HEK293 (cell line): ENCODE results near the gene HLX.

ENCODE experiments used
- GLI2 ChIP-seq: fragments of 450-650 bp; formaldehyde crosslinking; IDR thresholded peaks from 2 replicates; pipeline ENCODE4; 2017; ENCODE audit warnings: missing biosample characterization, missing genetic modification characterization, low read depth, borderline replicate concordance
- GLIS1 ChIP-seq: fragments of 450-650 bp; formaldehyde crosslinking; IDR thresholded peaks from 2 replicates; pipeline ENCODE4 v1.5.1; 2016; ENCODE audit warnings: missing biosample characterization, missing genetic modification characterization
- GLIS2 ChIP-seq: fragments of 450-650 bp; formaldehyde crosslinking; IDR thresholded peaks from 2 replicates; pipeline ENCODE4 v1.5.1; 2016; ENCODE audit warnings: missing biosample characterization, missing genetic modification characterization
- OSR2 ChIP-seq: fragments of 450-650 bp; formaldehyde crosslinking; IDR thresholded peaks from 2 replicates; pipeline ENCODE4 v1.5.1; 2016; ENCODE audit warnings: missing biosample characterization, missing genetic modification characterization
- PRDM1 ChIP-seq: fragments of 450-650 bp; formaldehyde crosslinking; IDR thresholded peaks from 2 replicates; pipeline ENCODE4; 2016; ENCODE audit warnings: missing biosample characterization, missing genetic modification characterization
- SP2 ChIP-seq: fragments of 450-650 bp; formaldehyde crosslinking; IDR thresholded peaks from 2 replicates; pipeline ENCODE4 v1.5.1; 2016; ENCODE audit warnings: missing biosample characterization, missing genetic modification characterization
- SP7 ChIP-seq: fragments of 450-650 bp; formaldehyde crosslinking; IDR thresholded peaks from 2 replicates; pipeline ENCODE4 v1.5.1; 2016; ENCODE audit warnings: missing biosample characterization, missing genetic modification characterization
- ZIC2 ChIP-seq: fragments of 450-650 bp; formaldehyde crosslinking; IDR thresholded peaks from 2 replicates; pipeline ENCODE4 v1.5.1; 2016; ENCODE audit warnings: missing biosample characterization, missing genetic modification characterization
- ZNF121 ChIP-seq: fragments of 450-650 bp; formaldehyde crosslinking; IDR thresholded peaks from 2 replicates; pipeline ENCODE4 v1.5.1; 2016; ENCODE audit warnings: missing biosample characterization, missing genetic modification characterization
- ZNF140 ChIP-seq: fragments of 450-650 bp; formaldehyde crosslinking; IDR thresholded peaks from 2 replicates; pipeline ENCODE4 v1.5.1; 2016; ENCODE audit warnings: missing biosample characterization, missing genetic modification characterization
- ZNF157 ChIP-seq: fragments of 450-650 bp; formaldehyde crosslinking; IDR thresholded peaks from 2 replicates; pipeline ENCODE4 v1.5.1; 2016; ENCODE audit warnings: missing biosample characterization, missing genetic modification characterization
- ZNF221 ChIP-seq: fragments of 450-650 bp; formaldehyde crosslinking; IDR thresholded peaks from 2 replicates; pipeline ENCODE4 v1.5.1; 2017; ENCODE audit warnings: missing biosample characterization, missing genetic modification characterization, borderline replicate concordance
- ZNF311 ChIP-seq: fragments of 450-650 bp; formaldehyde crosslinking; IDR thresholded peaks from 2 replicates; pipeline ENCODE4 v1.5.1; 2017; ENCODE audit warnings: missing biosample characterization, missing genetic modification characterization, borderline replicate concordance
- ZNF610 ChIP-seq: fragments of 450-650 bp; formaldehyde crosslinking; IDR thresholded peaks from 2 replicates; pipeline ENCODE4 v1.5.1; 2016; ENCODE audit warnings: missing biosample characterization, missing genetic modification characterization, borderline replicate concordance
- ZNF654 ChIP-seq: fragments of 450-650 bp; formaldehyde crosslinking; IDR thresholded peaks from 2 replicates; pipeline ENCODE4 v1.5.1; 2016; ENCODE audit warnings: low read depth, missing biosample characterization, missing genetic modification characterization
- ZSCAN18 ChIP-seq: fragments of 450-650 bp; formaldehyde crosslinking; IDR thresholded peaks from 2 replicates; pipeline ENCODE4 v1.5.1; 2016; ENCODE audit warnings: missing biosample characterization, missing genetic modification characterization
- ZXDB ChIP-seq: fragments of 450-650 bp; formaldehyde crosslinking; IDR thresholded peaks from 2 replicates; pipeline ENCODE4 v1.5.1; 2016; ENCODE audit warnings: missing biosample characterization, missing genetic modification characterization
- TF ChIP-seq, protein P1 (sequence below): fragments of 450-650 bp; formaldehyde crosslinking; IDR thresholded peaks from 2 replicates; pipeline ENCODE4 v1.5.1; 2016; ENCODE audit warnings: missing biosample characterization, missing genetic modification characterization
- TF ChIP-seq, protein P2 (sequence below): fragments of 450-650 bp; formaldehyde crosslinking; IDR thresholded peaks from 2 replicates; pipeline ENCODE4 v1.5.1; 2016; ENCODE audit warnings: missing biosample characterization, missing genetic modification characterization
- TF ChIP-seq, protein P3 (sequence below): fragments of 450-650 bp; formaldehyde crosslinking; IDR thresholded peaks from 2 replicates; pipeline ENCODE4 v1.5.1; 2016; ENCODE audit warnings: missing biosample characterization, missing genetic modification characterization
- TF ChIP-seq, protein P4 (sequence below): fragments of 450-650 bp; formaldehyde crosslinking; IDR thresholded peaks from 2 replicates; pipeline ENCODE4 v1.5.1; 2017; ENCODE audit warnings: missing biosample characterization, missing genetic modification characterization
- TF ChIP-seq, protein P5 (sequence below): fragments of 450-650 bp; formaldehyde crosslinking; IDR thresholded peaks from 2 replicates; pipeline ENCODE4 v1.5.1; 2016; ENCODE audit warnings: missing biosample characterization, missing genetic modification characterization

The HLX gene

GRCh38 chr1:220927442-220927841, 48.2 kb downstream of the HLX start (continued):
- TF ChIP-seq, protein P1, sequence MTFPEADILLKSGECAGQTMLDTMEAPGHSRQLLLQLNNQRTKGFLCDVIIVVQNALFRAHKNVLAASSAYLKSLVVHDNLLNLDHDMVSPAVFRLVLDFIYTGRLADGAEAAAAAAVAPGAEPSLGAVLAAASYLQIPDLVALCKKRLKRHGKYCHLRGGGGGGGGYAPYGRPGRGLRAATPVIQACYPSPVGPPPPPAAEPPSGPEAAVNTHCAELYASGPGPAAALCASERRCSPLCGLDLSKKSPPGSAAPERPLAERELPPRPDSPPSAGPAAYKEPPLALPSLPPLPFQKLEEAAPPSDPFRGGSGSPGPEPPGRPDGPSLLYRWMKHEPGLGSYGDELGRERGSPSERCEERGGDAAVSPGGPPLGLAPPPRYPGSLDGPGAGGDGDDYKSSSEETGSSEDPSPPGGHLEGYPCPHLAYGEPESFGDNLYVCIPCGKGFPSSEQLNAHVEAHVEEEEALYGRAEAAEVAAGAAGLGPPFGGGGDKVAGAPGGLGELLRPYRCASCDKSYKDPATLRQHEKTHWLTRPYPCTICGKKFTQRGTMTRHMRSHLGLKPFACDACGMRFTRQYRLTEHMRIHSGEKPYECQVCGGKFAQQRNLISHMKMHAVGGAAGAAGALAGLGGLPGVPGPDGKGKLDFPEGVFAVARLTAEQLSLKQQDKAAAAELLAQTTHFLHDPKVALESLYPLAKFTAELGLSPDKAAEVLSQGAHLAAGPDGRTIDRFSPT (tag by site-specific recombination), result no peak
- TF ChIP-seq GLIS1, result 0 out of 2 replicates have a peak, but pooled peaks have one; percentile 6
- TF ChIP-seq, protein P2, sequence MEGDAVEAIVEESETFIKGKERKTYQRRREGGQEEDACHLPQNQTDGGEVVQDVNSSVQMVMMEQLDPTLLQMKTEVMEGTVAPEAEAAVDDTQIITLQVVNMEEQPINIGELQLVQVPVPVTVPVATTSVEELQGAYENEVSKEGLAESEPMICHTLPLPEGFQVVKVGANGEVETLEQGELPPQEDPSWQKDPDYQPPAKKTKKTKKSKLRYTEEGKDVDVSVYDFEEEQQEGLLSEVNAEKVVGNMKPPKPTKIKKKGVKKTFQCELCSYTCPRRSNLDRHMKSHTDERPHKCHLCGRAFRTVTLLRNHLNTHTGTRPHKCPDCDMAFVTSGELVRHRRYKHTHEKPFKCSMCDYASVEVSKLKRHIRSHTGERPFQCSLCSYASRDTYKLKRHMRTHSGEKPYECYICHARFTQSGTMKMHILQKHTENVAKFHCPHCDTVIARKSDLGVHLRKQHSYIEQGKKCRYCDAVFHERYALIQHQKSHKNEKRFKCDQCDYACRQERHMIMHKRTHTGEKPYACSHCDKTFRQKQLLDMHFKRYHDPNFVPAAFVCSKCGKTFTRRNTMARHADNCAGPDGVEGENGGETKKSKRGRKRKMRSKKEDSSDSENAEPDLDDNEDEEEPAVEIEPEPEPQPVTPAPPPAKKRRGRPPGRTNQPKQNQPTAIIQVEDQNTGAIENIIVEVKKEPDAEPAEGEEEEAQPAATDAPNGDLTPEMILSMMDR, result no peak
- TF ChIP-seq ZNF157, result no peak
- no peak for TF ChIP-seq ZNF610 (tag by site-specific recombination)
- TF ChIP-seq OSR2 (tag by site-specific recombination), result peak; percentile 49
- TF ChIP-seq GLI2, result no peak
- peak; percentile 52; the same call in 1 of the 2 replicates for TF ChIP-seq ZXDB (tag by site-specific recombination)
- TF ChIP-seq, protein P3, sequence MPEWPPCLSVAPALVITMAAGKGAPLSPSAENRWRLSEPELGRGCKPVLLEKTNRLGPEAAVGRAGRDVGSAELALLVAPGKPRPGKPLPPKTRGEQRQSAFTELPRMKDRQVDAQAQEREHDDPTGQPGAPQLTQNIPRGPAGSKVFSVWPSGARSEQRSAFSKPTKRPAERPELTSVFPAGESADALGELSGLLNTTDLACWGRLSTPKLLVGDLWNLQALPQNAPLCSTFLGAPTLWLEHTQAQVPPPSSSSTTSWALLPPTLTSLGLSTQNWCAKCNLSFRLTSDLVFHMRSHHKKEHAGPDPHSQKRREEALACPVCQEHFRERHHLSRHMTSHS, result 0 out of 2 replicates have a peak, but pooled peaks have one; percentile 25
- TF ChIP-seq GLIS2 (tag by site-specific recombination), result no peak
- TF ChIP-seq ZSCAN18 (tag by site-specific recombination), result no peak
- TF ChIP-seq PRDM1 (tag by site-specific recombination), result no peak
- TF ChIP-seq ZNF140, result no peak
- TF ChIP-seq, protein P4, sequence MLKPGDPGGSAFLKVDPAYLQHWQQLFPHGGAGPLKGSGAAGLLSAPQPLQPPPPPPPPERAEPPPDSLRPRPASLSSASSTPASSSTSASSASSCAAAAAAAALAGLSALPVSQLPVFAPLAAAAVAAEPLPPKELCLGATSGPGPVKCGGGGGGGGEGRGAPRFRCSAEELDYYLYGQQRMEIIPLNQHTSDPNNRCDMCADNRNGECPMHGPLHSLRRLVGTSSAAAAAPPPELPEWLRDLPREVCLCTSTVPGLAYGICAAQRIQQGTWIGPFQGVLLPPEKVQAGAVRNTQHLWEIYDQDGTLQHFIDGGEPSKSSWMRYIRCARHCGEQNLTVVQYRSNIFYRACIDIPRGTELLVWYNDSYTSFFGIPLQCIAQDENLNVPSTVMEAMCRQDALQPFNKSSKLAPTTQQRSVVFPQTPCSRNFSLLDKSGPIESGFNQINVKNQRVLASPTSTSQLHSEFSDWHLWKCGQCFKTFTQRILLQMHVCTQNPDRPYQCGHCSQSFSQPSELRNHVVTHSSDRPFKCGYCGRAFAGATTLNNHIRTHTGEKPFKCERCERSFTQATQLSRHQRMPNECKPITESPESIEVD (tag by site-specific recombination), result no peak
- no peak for TF ChIP-seq ZNF221
- TF ChIP-seq ZNF121, result no peak
- peak; percentile 76 for TF ChIP-seq ZIC2 (tag by site-specific recombination)
- TF ChIP-seq ZNF654 (tag by site-specific recombination), result no peak
- TF ChIP-seq SP2 (tag by site-specific recombination), result no peak
- peak; percentile 25; the same call in 1 of the 2 replicates for TF ChIP-seq SP7 (tag by site-specific recombination)
- no peak for TF ChIP-seq ZNF311 (tag by site-specific recombination)
- TF ChIP-seq, protein P5, sequence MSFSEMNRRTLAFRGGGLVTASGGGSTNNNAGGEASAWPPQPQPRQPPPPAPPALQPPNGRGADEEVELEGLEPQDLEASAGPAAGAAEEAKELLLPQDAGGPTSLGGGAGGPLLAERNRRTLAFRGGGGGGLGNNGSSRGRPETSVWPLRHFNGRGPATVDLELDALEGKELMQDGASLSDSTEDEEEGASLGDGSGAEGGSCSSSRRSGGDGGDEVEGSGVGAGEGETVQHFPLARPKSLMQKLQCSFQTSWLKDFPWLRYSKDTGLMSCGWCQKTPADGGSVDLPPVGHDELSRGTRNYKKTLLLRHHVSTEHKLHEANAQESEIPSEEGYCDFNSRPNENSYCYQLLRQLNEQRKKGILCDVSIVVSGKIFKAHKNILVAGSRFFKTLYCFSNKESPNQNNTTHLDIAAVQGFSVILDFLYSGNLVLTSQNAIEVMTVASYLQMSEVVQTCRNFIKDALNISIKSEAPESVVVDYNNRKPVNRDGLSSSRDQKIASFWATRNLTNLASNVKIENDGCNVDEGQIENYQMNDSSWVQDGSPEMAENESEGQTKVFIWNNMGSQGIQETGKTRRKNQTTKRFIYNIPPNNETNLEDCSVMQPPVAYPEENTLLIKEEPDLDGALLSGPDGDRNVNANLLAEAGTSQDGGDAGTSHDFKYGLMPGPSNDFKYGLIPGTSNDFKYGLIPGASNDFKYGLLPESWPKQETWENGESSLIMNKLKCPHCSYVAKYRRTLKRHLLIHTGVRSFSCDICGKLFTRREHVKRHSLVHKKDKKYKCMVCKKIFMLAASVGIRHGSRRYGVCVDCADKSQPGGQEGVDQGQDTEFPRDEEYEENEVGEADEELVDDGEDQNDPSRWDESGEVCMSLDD (tag by site-specific recombination), result no peak
